H7 (cell line): Measurements from ENCODE around the gene MTF2. TPM values are rescaled to one million over a fixed set of nuclear protein-coding genes. Genes with fewer than 3 reads are reported as not detected.
"Not testable (repeated sequence)": the region's sequence is repeated elsewhere in the genome, so short reads cannot be mapped to it uniquely, and the experiment has no call there.

Experiments used
- DNase-seq: peaks from one replicate; pipeline ENCODE4 v3.0.0; 2012
- H3K27me3 ChIP-seq: 2 replicates; pipeline ENCODE4 v1.6.0; 2011; ENCODE audit warnings: mild to moderate bottlenecking, low read length; ENCODE audit not compliant: control insufficient read depth, insufficient read depth
- H3K36me3 ChIP-seq: replicated peaks from 2 replicates; pipeline ENCODE4 v1.5.1; 2011; ENCODE audit warnings: low read length; ENCODE audit not compliant: control insufficient read depth, insufficient read depth
- H3K4me3 ChIP-seq: 2 replicates; pipeline ENCODE4 v1.5.1; 2011; ENCODE audit warnings: low read depth, mild to moderate bottlenecking, control low read depth, low read length, moderate library complexity; ENCODE audit not compliant: insufficient read depth
- total RNA-seq: library from RNA; depleted of rRNA; stranded (reverse); fragments of >200 nt; shearing (Covaris generic); gene quantifications from 2 replicates; pipeline ENCODE4 v1.2.3, GENCODE V29; 2014; rRNA removed

MTF2 gene
- 106 and 117 TPM in 2 replicates for total RNA-seq

- DNase-seq, result peak; percentile 91
- peak within 1 kb of the TSS; percentile 95 for H3K4me3 ChIP-seq
- H3K27me3 ChIP-seq, result no peaks in the 10 kb centered on the region
- no peaks in the 10 kb centered on the region; the same call in 1 of the 2 replicates for H3K36me3 ChIP-seq
These were observed at the start of gene MTF2 for GRCh38 chr1:93078986-93079654. MTF2 (plus strand) TSS chr1:93079283; CDS start chr1:93079527, 244 bp downstream.

- Histone ChIP-seq H3K36me3 (no peaks in the 10 kb centered on the region), H3K27me3 (no peaks in the 10 kb centered on the region), H3K4me3 (no peak overlapping the region)
- DNase-seq, result no peak
These were observed 49.8 kb upstream of the MTF2 start for GRCh38 chr1:93029317-93029716.

- H3K27me3 ChIP-seq, H3K36me3 ChIP-seq, DNase-seq, H3K4me3 ChIP-seq: not testable (repeated sequence)
These were observed 48.9 kb upstream of the MTF2 start for GRCh38 chr1:93030191-93030590.

- DNase-seq, result no peak
- Histone ChIP-seq H3K36me3 (no peaks in the 10 kb centered on the region), H3K27me3 (no peaks in the 10 kb centered on the region), H3K4me3 (no peak overlapping the region)
These were observed 47.4 kb upstream of the MTF2 start for GRCh38 chr1:93031711-93032110.

- DNase-seq, result no peak
- H3K36me3 ChIP-seq, result no peaks in the 10 kb centered on the region
- H3K4me3 ChIP-seq, result no peak overlapping the region
- no peaks in the 10 kb centered on the region for H3K27me3 ChIP-seq
These were observed 46.1 kb upstream of the MTF2 start for GRCh38 chr1:93033029-93033428.

GRCh38 chr1:93033785-93034184, 45.3 kb upstream of the MTF2 start:
- Histone ChIP-seq H3K4me3 (no peak overlapping the region), H3K36me3 (no peaks in the 10 kb centered on the region), H3K27me3 (no peaks in the 10 kb centered on the region)
- no peak for DNase-seq

- H3K36me3 ChIP-seq, result no peaks in the 10 kb centered on the region
- no peaks in the 10 kb centered on the region for H3K27me3 ChIP-seq
- no peak overlapping the region for H3K4me3 ChIP-seq
- DNase-seq, result no peak
These were observed 44.7 kb upstream of the MTF2 start for GRCh38 chr1:93034397-93034796.

GRCh38 chr1:93036672-93037071, 42.4 kb upstream of the MTF2 start:
- H3K4me3 ChIP-seq, result no peak overlapping the region
- no peaks in the 10 kb centered on the region for H3K36me3 ChIP-seq
- DNase-seq, result peak; percentile 60
- no peaks in the 10 kb centered on the region for H3K27me3 ChIP-seq

GRCh38 chr1:93042187-93043056, 36.7 kb upstream of the MTF2 start:
- Histone ChIP-seq H3K27me3 (no peaks in the 10 kb centered on the region), H3K4me3 (no peak overlapping the region), H3K36me3 (no peaks in the 10 kb centered on the region)
- no peak for DNase-seq

GRCh38 chr1:93043057-93043557, 36.0 kb upstream of the MTF2 start:
- no peaks in the 10 kb centered on the region for H3K27me3 ChIP-seq
- no peaks in the 10 kb centered on the region for H3K36me3 ChIP-seq

GRCh38 chr1:93047618-93048017, 31.5 kb upstream of the MTF2 start:
- no peaks in the 10 kb centered on the region for H3K36me3 ChIP-seq
- DNase-seq, result no peak

More at GRCh38 chr1:93043057-93043557, 36.0 kb upstream of the MTF2 start:
- no peak for DNase-seq
- no peak overlapping the region for H3K4me3 ChIP-seq

GRCh38 chr1:93051961-93052360, 27.1 kb upstream of the MTF2 start:
- no peak overlapping the region for H3K4me3 ChIP-seq
- no peak for DNase-seq

More at GRCh38 chr1:93047618-93048017, 31.5 kb upstream of the MTF2 start:
- Histone ChIP-seq H3K27me3 (no peaks in the 10 kb centered on the region), H3K4me3 (no peak overlapping the region)

GRCh38 chr1:93056214-93056613, 22.9 kb upstream of the MTF2 start:
- DNase-seq, result peak; percentile 65
- Histone ChIP-seq H3K36me3 (no peaks in the 10 kb centered on the region), H3K27me3 (no peaks in the 10 kb centered on the region), H3K4me3 (no peak overlapping the region)

More at GRCh38 chr1:93051961-93052360, 27.1 kb upstream of the MTF2 start:
- Histone ChIP-seq H3K36me3 (no peaks in the 10 kb centered on the region), H3K27me3 (no peaks in the 10 kb centered on the region)

GRCh38 chr1:93056649-93057048, 22.4 kb upstream of the MTF2 start:
- Histone ChIP-seq H3K36me3 (no peaks in the 10 kb centered on the region), H3K27me3 (no peaks in the 10 kb centered on the region), H3K4me3 (no peak overlapping the region)
- DNase-seq, result no peak
